HG03064 (cell line): ENCODE data around the gene BIN1.

Experiments
- ATAC-seq: cut with Tn5 transposase; IDR thresholded peaks from one replicate; pipeline ENCODE4 v1.9.1; 2021; ENCODE audit warnings: low read depth; ENCODE audit not compliant: unreplicated experiment

BIN1 gene

DNA sequence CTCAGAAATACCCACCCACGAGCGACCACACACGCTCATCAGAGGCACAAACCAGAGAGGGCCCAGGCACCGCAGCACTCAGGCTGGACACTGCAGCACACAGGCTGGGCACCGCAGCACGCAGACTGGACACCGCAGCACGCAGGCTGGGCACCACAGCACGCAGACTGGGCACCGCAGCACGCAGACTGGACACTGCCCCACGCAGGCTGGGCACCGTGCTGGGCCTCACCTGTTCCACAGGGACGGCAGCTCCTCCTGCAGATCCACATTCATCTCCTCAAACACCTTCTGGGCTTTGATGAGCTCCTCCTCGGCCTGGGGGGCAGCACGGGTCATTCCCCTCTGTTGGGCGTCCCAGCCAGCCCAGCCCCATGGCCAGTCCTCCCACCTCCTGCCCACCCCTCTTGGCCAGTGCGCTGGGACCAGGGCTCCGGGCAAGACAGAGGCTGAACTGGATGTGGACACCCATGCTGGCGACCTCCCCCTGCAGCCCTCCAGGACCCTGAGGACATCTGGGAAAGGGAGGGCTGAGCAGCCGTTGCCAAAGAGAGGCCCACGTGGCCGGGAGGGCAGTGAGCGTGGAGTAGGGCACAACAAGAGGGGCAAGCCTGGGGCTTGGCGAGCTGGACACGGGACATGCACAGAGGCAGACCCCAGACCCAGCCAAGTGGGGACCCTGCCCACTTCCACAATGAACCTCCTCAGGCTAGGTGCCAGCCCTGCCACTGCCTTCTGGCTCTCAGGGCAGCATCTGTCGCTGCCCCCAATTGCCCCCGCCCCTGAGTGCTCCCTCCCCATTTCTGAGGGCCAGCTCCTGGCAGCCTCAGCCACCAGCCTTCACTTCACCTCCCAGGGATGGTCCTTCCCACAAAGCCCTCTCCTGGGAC is 43.0 kb downstream of the BIN1 start:
- ATAC-seq, result no peak

DNA sequence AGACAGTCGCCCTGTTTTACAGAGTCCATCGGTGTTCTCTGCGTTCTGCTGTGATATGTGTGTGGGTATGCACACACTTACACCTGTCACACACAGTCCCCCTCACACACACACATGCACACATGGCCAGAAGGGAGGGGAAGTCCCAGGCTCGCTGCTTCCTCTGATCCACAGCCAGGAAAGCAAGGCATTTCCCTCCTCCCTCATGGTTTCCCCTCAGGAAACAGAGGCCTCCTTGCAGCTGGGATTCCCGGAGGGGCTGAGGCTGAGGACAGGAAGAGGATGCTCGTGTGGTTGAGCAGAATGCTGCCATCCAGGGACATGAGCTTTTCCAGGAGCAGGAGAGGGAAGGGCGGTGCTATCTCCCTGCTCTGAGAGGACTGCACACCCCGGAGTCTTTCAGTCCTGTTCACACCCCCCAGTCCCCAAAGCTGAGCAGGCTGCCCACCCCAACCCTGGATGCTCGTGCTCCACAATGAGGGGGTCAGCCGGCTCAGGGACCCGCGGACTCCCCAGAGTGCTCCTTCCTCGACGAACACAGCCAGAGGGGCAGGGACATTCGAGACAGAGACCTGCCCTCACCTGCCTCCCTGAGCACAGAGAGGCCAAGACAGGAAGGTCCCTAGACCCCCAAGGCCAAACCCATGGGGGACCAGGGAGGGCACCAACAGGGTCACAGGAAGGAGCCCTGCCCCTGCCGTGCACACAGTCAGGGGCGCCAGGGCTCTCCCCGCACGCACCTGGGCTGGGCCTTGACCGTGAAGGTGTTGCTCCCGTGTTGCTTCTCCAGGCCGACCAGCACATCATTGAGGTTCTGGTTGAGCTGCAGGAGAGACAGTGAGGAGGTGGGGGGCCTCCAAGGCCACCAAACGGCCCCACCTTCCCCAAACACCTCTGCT is 45.3 kb downstream of the BIN1 start:
- ATAC-seq, result no peak

GRCh38 chr2:127060264-127060945 is 46.5 kb downstream of the BIN1 start:
- ATAC-seq, result no peak

DNA sequence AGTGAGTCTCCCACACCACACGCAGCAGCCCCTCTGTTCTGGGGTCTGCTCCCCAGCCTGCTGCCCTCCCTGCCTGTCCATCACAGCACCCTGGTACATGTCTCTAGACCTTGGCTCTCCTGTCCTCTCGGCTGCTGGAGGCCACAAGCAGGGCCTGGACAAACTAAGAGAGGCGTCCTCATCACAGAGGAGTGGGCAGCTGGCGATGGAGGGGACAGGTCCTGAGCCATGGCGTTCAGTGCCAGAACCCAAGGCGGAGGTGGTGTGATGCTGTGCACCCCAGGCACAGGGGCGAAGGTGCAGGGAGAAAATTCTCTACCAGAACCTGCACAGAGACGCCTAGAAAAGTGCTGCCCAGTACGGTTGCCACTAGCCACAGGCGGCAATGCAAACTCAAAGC is 47.4 kb downstream of the BIN1 start:
- ATAC-seq, result no peak

DNA sequence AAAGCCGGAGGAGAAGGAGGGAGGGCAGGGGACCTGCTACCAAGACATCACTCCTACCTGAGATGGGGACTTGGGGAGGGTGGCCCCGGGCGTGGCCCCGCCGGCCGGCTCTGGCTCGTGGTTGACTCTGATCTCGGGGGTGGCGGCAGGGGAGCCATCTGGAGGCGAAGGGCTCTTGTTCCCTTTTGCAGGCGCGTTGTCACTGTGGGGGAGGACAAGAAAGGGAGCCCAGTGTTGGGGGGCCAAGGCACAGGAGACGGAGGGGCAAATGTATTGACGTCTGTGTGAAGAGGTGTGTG is 48.1 kb downstream of the BIN1 start:
- no peak for ATAC-seq

GRCh38 chr2:127058246-127058953 is 48.6 kb downstream of the BIN1 start:
- ATAC-seq, result no peak

- ATAC-seq, result no peak
These were observed 49.3 kb downstream of the BIN1 start for GRCh38 chr2:127057371-127058245.

- no peak for ATAC-seq
These were observed 50.2 kb downstream of the BIN1 start for GRCh38 chr2:127056631-127057370.

- no peak for ATAC-seq
These were observed 50.9 kb downstream of the BIN1 start for GRCh38 chr2:127056086-127056485.

- no peak for ATAC-seq
These were observed 51.2 kb downstream of the BIN1 start for GRCh38 chr2:127055786-127056076.

GRCh38 chr2:127054996-127055785 is 51.8 kb downstream of the BIN1 start:
- no peak for ATAC-seq

DNA sequence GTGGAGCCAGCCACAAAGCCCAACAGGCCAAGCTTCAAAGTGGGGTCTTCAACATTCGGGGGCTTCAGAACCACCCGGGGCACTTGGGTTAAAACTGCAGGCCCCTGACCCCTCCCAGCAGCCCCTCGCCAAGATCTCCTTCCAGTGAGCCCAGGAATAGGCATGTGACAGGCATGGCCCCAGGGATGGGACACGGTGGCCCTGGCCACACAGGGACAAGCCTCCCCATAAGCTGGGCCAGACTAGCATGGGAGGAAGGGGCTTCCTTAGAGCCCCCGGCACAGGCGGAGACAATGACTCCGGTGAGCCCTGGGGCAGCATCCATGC is 52.4 kb downstream of the BIN1 start:
- no peak for ATAC-seq

GRCh38 chr2:127053731-127054603 is 53.0 kb downstream of the BIN1 start:
- no peak for ATAC-seq

DNA sequence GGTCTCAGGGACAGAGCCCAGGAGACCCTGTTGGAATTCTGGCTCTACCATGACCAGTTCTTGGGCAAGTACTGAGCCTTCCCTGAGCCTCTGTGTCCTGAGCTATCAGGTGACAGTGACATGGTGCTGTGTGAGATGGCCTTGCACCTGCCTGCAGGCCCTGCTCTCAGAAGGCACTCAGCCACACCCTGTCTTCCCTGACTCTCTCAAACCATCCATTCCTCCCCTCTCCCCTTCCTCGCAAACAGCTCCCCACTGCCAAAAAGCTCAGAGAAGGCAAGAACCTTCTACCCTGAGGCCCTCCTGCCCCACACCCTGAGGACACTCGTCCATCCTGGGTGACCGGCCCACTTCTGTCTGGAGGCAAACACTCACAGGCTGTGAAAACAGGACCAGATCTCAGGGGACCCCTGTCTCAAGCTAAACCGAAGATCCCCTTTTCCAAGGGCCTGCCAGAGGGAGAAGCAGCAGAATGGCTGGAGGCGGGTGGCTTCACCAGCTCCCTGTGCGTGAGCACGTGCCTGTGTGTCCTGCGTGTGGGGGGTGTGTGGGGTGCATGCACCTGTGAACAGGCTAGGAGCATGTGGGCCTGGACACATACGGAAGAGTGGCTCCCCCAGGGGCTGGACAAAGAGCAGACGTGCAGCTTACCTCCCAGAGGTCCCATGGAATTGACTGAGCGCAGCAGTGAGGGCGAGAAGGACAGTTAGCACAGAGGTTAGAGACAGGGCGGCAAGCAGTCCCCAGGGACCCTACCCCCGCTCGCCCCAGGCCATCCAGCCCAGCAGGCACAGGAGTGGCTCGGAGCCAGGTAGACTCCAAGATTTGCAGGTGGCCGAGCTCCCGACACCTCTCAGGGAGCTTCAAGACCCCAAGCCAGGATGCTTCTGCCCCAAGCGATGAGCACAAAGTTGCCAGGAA is 53.9 kb downstream of the BIN1 start:
- ATAC-seq, result no peak

DNA sequence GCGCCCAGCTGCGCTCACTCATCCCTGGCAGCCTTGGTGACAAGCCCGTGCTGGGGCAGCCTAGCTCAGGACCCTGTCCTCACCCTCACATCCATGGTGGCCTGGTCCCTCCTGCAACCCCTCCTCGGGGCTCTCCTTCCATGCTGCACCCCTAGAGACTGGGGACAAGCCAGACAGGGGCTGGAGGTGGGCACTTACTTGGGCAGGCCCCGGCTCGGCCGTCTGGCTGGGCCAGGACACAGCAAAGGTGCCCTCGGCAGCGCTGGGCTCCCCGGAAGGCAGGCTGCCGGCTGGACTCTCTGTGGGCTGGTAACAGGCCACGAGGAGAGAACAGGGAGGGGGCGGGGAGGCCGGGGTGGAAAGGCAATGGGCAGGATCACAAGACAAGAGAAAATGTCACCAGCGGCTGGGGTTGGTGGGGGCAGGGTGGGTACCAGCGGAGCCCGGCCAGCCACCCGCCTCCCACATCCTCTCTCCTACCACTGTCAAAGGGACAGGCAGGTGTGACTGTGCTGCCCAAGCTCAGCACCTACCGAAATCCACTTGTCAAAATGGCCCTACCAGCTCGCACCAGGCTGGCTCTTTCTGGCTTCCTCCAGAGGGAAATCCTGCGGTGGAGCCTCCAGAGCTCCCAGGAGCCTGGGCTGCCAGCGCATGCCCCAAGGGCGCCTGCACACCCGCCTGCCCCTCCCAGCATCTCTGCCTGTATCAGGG is 54.7 kb downstream of the BIN1 start:
- ATAC-seq, result no peak
